ENCODE data around the gene PTPN2.

The PTPN2 gene

GRCh38 chr18:12745095-12745795 lies 138.8 kb downstream of the PTPN2 start:
- DNase-seq (ENCODE audit: low spot score), result no peak

DNA sequence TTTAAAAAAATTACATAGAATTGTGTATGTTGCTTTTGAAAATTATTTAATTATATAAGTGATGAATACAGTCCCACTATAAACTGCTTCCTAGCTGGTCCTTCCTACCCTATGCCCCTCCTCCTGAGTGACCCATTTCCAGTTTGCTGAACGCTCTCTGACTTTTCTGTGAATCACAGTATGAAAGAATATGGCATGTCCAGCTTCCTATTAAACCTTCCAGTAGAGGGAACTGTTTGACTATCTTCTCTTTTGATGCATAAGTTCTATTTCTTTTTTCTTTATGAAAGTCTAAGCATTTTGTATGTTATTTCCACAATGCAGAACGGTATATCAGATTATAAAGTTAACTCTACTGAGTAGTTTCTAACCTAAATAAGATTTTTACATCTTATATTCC lies 139.9 kb downstream of the PTPN2 start:
- DNase-seq (ENCODE audit: low spot score), result no peak

- no peak for DNase-seq (ENCODE audit: low spot score)
Observed at GRCh38 chr18:12742453-12742852, 141.6 kb downstream of the PTPN2 start.

Data from ecto neural progenitor cell (in vitro differentiated cells).